ENCODE data around the gene MITF. TPM values are rescaled to one million over a fixed set of nuclear protein-coding genes. Genes with fewer than 3 reads are reported as not detected.
"Not testable (repeated sequence)": the region's sequence is repeated elsewhere in the genome, so short reads cannot be mapped to it uniquely, and the experiment has no call there.

The MITF gene
- polyA plus RNA-seq, 1 of the 3 experiments (the other 2 are of a cell fraction) = 1.7 TPM

- H3K27me3 ChIP-seq (ENCODE audit: insufficient read depth); H3K4me1 ChIP-seq (ENCODE audit: control insufficient read depth in 1 of 2, insufficient read depth in 2 of 2, low read depth in 1 of 2, low read length in 1 of 2); H4K20me1 ChIP-seq (ENCODE audit: insufficient read depth); H3K36me3 ChIP-seq (replicated peaks in 1 of 2; ENCODE audit: control insufficient read depth in 1 of 2, insufficient read depth in 2 of 2, low read length in 1 of 2); POLR2A ChIA-PET; H3K79me2 ChIP-seq (ENCODE audit: insufficient read depth); DNase-seq; H3K4me3 ChIP-seq (ENCODE audit: low read depth in 2 of 2, low read length in 1 of 2); H2AFZ ChIP-seq (ENCODE audit: low read depth); H3K9me3 ChIP-seq; H3F3A ChIP-seq (replicated peaks; ENCODE audit: insufficient read depth); H3K27ac ChIP-seq (ENCODE audit: low read depth in 2 of 2, low read length in 1 of 2); H3K9me2 ChIP-seq; H3K4me2 ChIP-seq; H3K9ac ChIP-seq: not testable (repeated sequence)
- WGBS (ENCODE audit: low lambda C conversion rate) = 94% methylated on average over 4 of the region's 4 CpGs
- CTCF ChIA-PET = interaction anchor here (1.8 kb wide), 1 partner anchor 105 kb away, joined by 3 read pairs; no protein-coding TSS in a partner anchor
Observed at GRCh38 chr3:69796126-69796525, 56.9 kb downstream of the MITF start.

GRCh38 chr3:69803681-69804270 is 64.5 kb downstream of the MITF start:
- no peak overlapping the region for H3K9ac ChIP-seq
- H3K27ac ChIP-seq (ENCODE audit: low read depth in 2 of 2, low read length in 1 of 2) = no peak overlapping the region
- H3K27me3 ChIP-seq (ENCODE audit: insufficient read depth) = no peaks in the 10 kb centered on the region
- TF ChIP-seq CTCF (IDR thresholded peaks at IDR 0.05) (no peak), USF1 (IDR thresholded peaks at IDR 0.05; ENCODE audit: borderline replicate concordance, low read depth) (no peak), TEAD4 (IDR thresholded peaks at IDR 0.05; ENCODE audit: borderline replicate concordance, insufficient read depth) (no peak), MAX (IDR thresholded peaks at IDR 0.05; ENCODE audit: low read depth) (no peak), REST (IDR thresholded peaks at IDR 0.05; ENCODE audit: low read depth, low read length) (no peak), NRF1 (IDR thresholded peaks at IDR 0.05; ENCODE audit: low read depth, low read length) (no peak), USF2 (IDR thresholded peaks at IDR 0.05; ENCODE audit: borderline replicate concordance, low read depth, low read length) (no peak), FOXJ3 (CRISPR knock-in tag; IDR thresholded peaks at IDR 0.05) (no peak), FOXM1 (IDR thresholded peaks at IDR 0.05; ENCODE audit: low read depth) (no peak), GABPA (IDR thresholded peaks at IDR 0.05; ENCODE audit: low read depth) (no peak)
- no peaks in the 10 kb centered on the region for H3K79me2 ChIP-seq (ENCODE audit: insufficient read depth)
- no peaks in the 10 kb centered on the region for H3K9me2 ChIP-seq
- H3F3A ChIP-seq (replicated peaks; ENCODE audit: insufficient read depth) = peaks cover 15% of the 10 kb centered on the region
- POLR2A ChIA-PET = no interaction called here
- no peak overlapping the region for H3K4me2 ChIP-seq
- DNase-seq = no peak
- no peaks in the 10 kb centered on the region for H3K36me3 ChIP-seq (replicated peaks in 1 of 2; ENCODE audit: control insufficient read depth in 1 of 2, insufficient read depth in 2 of 2, low read length in 1 of 2)
- H3K4me3 ChIP-seq (ENCODE audit: low read depth in 2 of 2, low read length in 1 of 2) = no peak overlapping the region
- no peak overlapping the region for H2AFZ ChIP-seq (ENCODE audit: low read depth)
- no peaks in the 10 kb centered on the region; a peak in 1 of 4 replicates for H3K4me1 ChIP-seq (ENCODE audit: control insufficient read depth in 1 of 2, insufficient read depth in 2 of 2, low read depth in 1 of 2, low read length in 1 of 2)
- no peaks in the 10 kb centered on the region for H4K20me1 ChIP-seq (ENCODE audit: insufficient read depth)
- H3K9me3 ChIP-seq = no peaks in the 10 kb centered on the region
- CTCF ChIA-PET = no interaction called here
- WGBS (ENCODE audit: low lambda C conversion rate) = 83% methylated on average over 4 of the region's 4 CpGs
